Kidney (tissue), 14 donors: Measurements from ENCODE around the gene CASQ1. TPM values are rescaled to one million over a fixed set of nuclear protein-coding genes. Genes with fewer than 3 reads are reported as not detected.

Source experiments
- DNase-seq, 5 donors: peaks; one replicate each; pipeline ENCODE4 v3.0.0-alpha.2; 2013 to 2020
- FAIRE-seq: peaks from 2 replicates; lab custom pipeline; 2012; peaks lifted over from hg19 to GRCh38; lab: Jason Lieb, UNC
- H3K27ac ChIP-seq, 2 donors: one replicate each; pipeline ENCODE4 v1.7.0; 2013; ENCODE audit warnings: low read depth in 2 of 2, low read length in 2 of 2, inconsistent platforms in 1 of 2
- H3K27me3 ChIP-seq: one replicate; pipeline ENCODE4 v1.7.1; 2013; ENCODE audit warnings: low read length, inconsistent platforms; ENCODE audit not compliant: control insufficient read depth, insufficient read depth
- H3K36me3 ChIP-seq, 3 donors: one replicate each; pipeline versions ENCODE4 v1.7.0 to v1.7.1; 2013; ENCODE audit warnings: low read length in 3 of 3, control low read depth in 1 of 3, inconsistent platforms in 1 of 3; ENCODE audit not compliant: insufficient read depth in 3 of 3, control insufficient read depth in 2 of 3
- H3K4me1 ChIP-seq, 3 donors: one replicate each; pipeline versions ENCODE4 v1.7.0 to v1.7.1; 2013; ENCODE audit warnings: low read length in 3 of 3, inconsistent platforms in 1 of 3, low read depth in 1 of 3; ENCODE audit not compliant: control insufficient read depth in 2 of 3, insufficient read depth in 2 of 3
- H3K4me3 ChIP-seq, 3 donors: one replicate each; pipeline versions ENCODE4 v1.7.0 to v1.8.1; 2013; ENCODE audit warnings: low read length in 3 of 3, control low read depth in 1 of 3, inconsistent platforms in 1 of 3
- H3K9ac ChIP-seq, 3 donors: one replicate each; pipeline versions ENCODE4 v1.7.0 to v1.7.1; 2013; ENCODE audit warnings: low read length in 3 of 3, control low read depth in 1 of 3, inconsistent platforms in 1 of 3
- H3K9me3 ChIP-seq, 3 donors: one replicate each; pipeline versions ENCODE4 v1.7.0 to v1.7.1; 2013; ENCODE audit warnings: low read length in 3 of 3, control low read depth in 1 of 3, inconsistent platforms in 1 of 3; ENCODE audit not compliant: control insufficient read depth in 2 of 3, insufficient read depth in 1 of 3
- intact Hi-C: fragments of 100-400 bp; cut with DNase I; formaldehyde crosslinking; loops from one replicate; pipeline ENCODE4 v1.11.1; 2022
- polyA plus RNA-seq: library from polyadenylated mRNA; stranded (reverse); fragments of 350-450 nt; fragmentation: Illumina TruSeq; extraction: RNeasy Lipid Tissue Mini Kit (QIAGEN cat#74804); gene quantifications from one replicate; pipeline ENCODE4 v1.2.3, GENCODE V29; 2014; ENCODE audit warnings: low read depth, low replicate concordance; ENCODE audit not compliant: insufficient read depth
- total RNA-seq: library from RNA; stranded (reverse); fragmentation: NEBNext Ultra II Directional; extraction: Animal tissue kit (Norgen Biotek cat#: 25700); gene quantifications from one replicate; pipeline ENCODE4 v1.2.1, GENCODE V29; 2021
- TF ChIP-seq, protein P1 (sequence below): IDR thresholded peaks from 3 replicates; pipeline ENCODE4 v1.5.1; 2012; ENCODE audit warnings: mild to moderate bottlenecking, moderate library complexity, borderline replicate concordance; ENCODE audit not compliant: insufficient read depth; ENCODE audit errors: extremely low read depth
- donor health status: control.
- donor health status: control.
- donor health status: control.
- donor health status: control.
- donor health status: control.
- donor health status: DM: yes; HTN: yes; CAD: no.
- donor health status: Normal renal cell carcinoma (clear cell type).

CASQ1 gene
- total and polyA plus RNA-seq, 2 donors from 2014 or later = 0.57 TPM; not detected in 1

GRCh38 chr1:160226623-160227022, 36.2 kb downstream of the CASQ1 start:
- FAIRE-seq = no peak
- no peaks in the 10 kb centered on the region for H3K9me3 ChIP-seq
- no peak overlapping the region for H3K4me3 ChIP-seq
- no peaks in the 10 kb centered on the region for H3K4me1 ChIP-seq
- intact Hi-C loops = no loop called here
- TF ChIP-seq, protein P1, sequence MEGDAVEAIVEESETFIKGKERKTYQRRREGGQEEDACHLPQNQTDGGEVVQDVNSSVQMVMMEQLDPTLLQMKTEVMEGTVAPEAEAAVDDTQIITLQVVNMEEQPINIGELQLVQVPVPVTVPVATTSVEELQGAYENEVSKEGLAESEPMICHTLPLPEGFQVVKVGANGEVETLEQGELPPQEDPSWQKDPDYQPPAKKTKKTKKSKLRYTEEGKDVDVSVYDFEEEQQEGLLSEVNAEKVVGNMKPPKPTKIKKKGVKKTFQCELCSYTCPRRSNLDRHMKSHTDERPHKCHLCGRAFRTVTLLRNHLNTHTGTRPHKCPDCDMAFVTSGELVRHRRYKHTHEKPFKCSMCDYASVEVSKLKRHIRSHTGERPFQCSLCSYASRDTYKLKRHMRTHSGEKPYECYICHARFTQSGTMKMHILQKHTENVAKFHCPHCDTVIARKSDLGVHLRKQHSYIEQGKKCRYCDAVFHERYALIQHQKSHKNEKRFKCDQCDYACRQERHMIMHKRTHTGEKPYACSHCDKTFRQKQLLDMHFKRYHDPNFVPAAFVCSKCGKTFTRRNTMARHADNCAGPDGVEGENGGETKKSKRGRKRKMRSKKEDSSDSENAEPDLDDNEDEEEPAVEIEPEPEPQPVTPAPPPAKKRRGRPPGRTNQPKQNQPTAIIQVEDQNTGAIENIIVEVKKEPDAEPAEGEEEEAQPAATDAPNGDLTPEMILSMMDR = no peak
- no peak for DNase-seq
- no peaks in the 10 kb centered on the region for H3K27me3 ChIP-seq
- no peak overlapping the region for H3K27ac ChIP-seq
- peaks cover 27 to 94% (median 47%) of the 10 kb centered on the region in 3 donors for H3K36me3 ChIP-seq
- no peak overlapping the region for H3K9ac ChIP-seq

DNA sequence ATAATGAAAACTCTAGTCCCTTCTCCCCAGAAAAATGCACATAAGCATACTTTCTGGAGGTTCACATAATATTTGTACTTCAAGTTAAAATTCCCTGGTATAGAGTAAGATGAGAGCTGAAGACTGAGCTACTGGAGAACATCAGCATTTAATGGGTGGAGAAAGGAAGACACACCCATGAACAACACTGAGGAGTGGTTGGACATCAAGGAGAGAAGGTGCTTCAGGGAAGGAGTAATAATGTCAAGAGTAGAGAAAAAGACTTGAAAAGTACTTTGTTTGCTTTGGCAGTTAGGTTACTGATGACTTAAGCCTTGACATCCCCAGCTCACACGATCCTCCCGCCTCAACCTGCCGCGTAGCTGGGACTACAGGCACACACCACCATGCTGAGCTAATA, 36.7 kb downstream of the CASQ1 start:
- no peak overlapping the region for H3K4me3 ChIP-seq
- no peak overlapping the region for H3K27ac ChIP-seq
- no peaks in the 10 kb centered on the region for H3K4me1 ChIP-seq
- H3K9me3 ChIP-seq = no peaks in the 10 kb centered on the region
- DNase-seq (no peak), FAIRE-seq (no peak)
- H3K9ac ChIP-seq = no peak overlapping the region
- peaks cover 27 to 91% (median 50%) of the 10 kb centered on the region in 3 donors for H3K36me3 ChIP-seq
- H3K27me3 ChIP-seq = no peaks in the 10 kb centered on the region
- TF ChIP-seq, protein P1 = no peak
- intact Hi-C loops = no loop called here

DNA sequence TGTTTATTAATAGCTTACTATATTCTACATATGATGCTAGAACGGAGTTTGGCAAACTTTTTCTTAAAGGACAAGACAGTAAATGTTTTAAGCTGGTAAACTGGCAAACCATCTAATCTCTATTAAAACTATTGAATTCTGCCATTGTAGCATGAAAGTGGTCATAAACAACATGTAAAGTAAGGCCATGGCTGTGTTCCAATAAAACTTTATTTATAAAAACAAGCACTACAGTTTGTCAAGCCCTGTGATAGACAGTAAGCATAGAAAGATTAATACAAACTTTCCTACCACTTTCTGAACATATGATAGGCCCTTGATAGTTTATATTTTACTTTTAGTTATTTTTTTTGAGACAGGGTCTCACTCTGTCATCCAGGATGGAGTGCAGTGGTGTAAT, 37.2 kb downstream of the CASQ1 start:
- Histone ChIP-seq H3K4me1 (no peaks in the 10 kb centered on the region), H3K27me3 (no peaks in the 10 kb centered on the region), H3K9ac (no peak overlapping the region), H3K9me3 (no peaks in the 10 kb centered on the region), H3K36me3 (peaks cover 24 to 86% (median 46%) of the 10 kb centered on the region in 3 donors), H3K27ac (no peak overlapping the region), H3K4me3 (no peak overlapping the region)
- intact Hi-C loops = no loop called here
- no peak for DNase-seq
- TF ChIP-seq, protein P1 = no peak
- FAIRE-seq = no peak

GRCh38 chr1:160228431-160228830, 38.1 kb downstream of the CASQ1 start:
- intact Hi-C loops = no loop called here
- Histone ChIP-seq H3K36me3 (peaks cover 22 to 77% (median 38%) of the 10 kb centered on the region in 3 donors), H3K9me3 (no peaks in the 10 kb centered on the region), H3K27ac (no peak overlapping the region), H3K27me3 (no peaks in the 10 kb centered on the region), H3K4me3 (no peak overlapping the region), H3K4me1 (no peaks in the 10 kb centered on the region), H3K9ac (no peak overlapping the region)
- no peak for DNase-seq
- TF ChIP-seq, protein P1 = no peak
- FAIRE-seq = no peak
